Motor neuron (in vitro differentiated cells): ENCODE data around the gene CYP4V2. TPM values are rescaled to one million over a fixed set of nuclear protein-coding genes. Genes with fewer than 3 reads are reported as not detected.
"Not testable (repeated sequence)": the region's sequence is repeated elsewhere in the genome, so short reads cannot be mapped to it uniquely, and the experiment has no call there.

Experiments
- ATAC-seq, 8 experiments: fragments of 200-7000 bp; cut with Tn5 transposase; replicated peaks in 6 of 8; 2 replicates each; pipeline ENCODE4 v1.8.0; 2021; ENCODE audit warnings: mild to moderate bottlenecking in 8 of 8, moderate library complexity in 8 of 8
- H3K27ac ChIP-seq, 2 donors: fragments of 250-450 bp; sonication (Bioruptor Pico); 2 replicates each; pipeline ENCODE4 v1.9.0; 2021; ENCODE audit warnings: antibody characterized with exemption in 2 of 2, mild to moderate bottlenecking in 2 of 2, moderate library complexity in 1 of 2
- H3K4me1 ChIP-seq, 2 donors: fragments of 250-450 bp; sonication (Bioruptor Pico); replicated peaks in 1 of 2; 2 replicates each; pipeline ENCODE4 v1.6.1; 2021; ENCODE audit warnings: antibody characterized with exemption in 2 of 2, mild to moderate bottlenecking in 2 of 2, moderate library complexity in 1 of 2
- H3K4me3 ChIP-seq, 5 donors: fragments of 250-450 bp; sonication (Bioruptor Pico); 2 replicates each; pipeline ENCODE4 v1.9.0; 2021; ENCODE audit warnings: antibody characterized with exemption in 5 of 5, mild to moderate bottlenecking in 5 of 5, moderate library complexity in 4 of 5
- WGBS, 10 experiments: fragments of 450-650 bp; shearing (Covaris generic); methylation state at CpG; one replicate each; pipeline ENCODE4 v1.0.0; 2022; 5-methylcytosine and 5-hydroxymethylcytosine counted together
- in situ Hi-C, 9 experiments: fragments of 400-800 bp; cut with MboI; loops; one replicate each; pipeline ENCODE4 v1.15.0; 2021; ENCODE audit warnings: low sequenced_read_pairs in 9 of 9, low pct_unique_long_range_greater_than_20kb in 2 of 9; ENCODE audit not compliant: unreplicated experiment in 9 of 9
- total RNA-seq, 8 experiments: library from RNA; unstranded; fragments of 300-600 nt; gene quantifications; 2 replicates each; pipeline versions ENCODE4 v1.2.3 to v1.2.4, GENCODE V29; 2022

The CYP4V2 gene
- total RNA-seq, 8 experiments from 2014 or later: 3.1 to 19.0 (median 8.0) TPM

- WGBS, 10 experiments: 31 to 100% (median 66%) methylated on average over 1 to 2 of the region's 3 CpGs; no CpG with 5 or more reads in 6 of the 10 experiments
- in situ Hi-C loops: no loop called here
- Histone ChIP-seq H3K27ac (no peak overlapping the region), H3K4me3 (no peak overlapping the region), H3K4me1 (no peaks in the 10 kb centered on the region)
- no peak for ATAC-seq
Observed at GRCh38 chr4:186226521-186227189, 35.3 kb downstream of the CYP4V2 start.

DNA sequence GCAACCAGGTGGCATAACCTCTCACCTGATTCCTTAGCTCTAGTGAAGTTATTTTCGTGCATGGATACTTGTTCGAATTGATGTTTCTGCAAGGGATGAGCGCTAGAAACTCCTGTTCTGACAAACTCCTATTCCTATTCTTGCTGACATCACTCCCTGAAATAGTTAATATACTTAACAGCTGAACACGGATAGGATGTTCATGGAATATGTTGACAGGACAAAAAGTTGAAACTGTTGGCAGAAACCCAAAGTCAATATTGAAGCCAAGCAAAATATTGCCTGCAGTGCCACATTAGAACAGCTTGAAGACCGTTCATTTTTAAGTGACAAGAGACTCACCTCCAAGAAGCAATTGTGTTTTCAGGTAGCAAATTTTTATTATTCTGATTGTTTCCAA, 35.9 kb downstream of the CYP4V2 start, which contains the start of gene KLKB1:
KLKB1 (plus strand) TSS at position 287 of the 400 bp plus-strand sequence. CDS start 689 bp downstream, outside the sequence.
- WGBS, 10 experiments: 30 to 94% (median 80%) methylated on average over 3 to 5 of the region's 5 CpGs
- no peak within 1 kb of the TSS for H3K27ac ChIP-seq
- H3K4me3 ChIP-seq: no peak within 1 kb of the TSS
- in situ Hi-C loops: no loop called here
- no peaks in the 10 kb centered on the region for H3K4me1 ChIP-seq
- no peak for ATAC-seq

GRCh38 chr4:186227744-186228513, 36.6 kb downstream of the CYP4V2 start:
- H3K27ac ChIP-seq: no peak overlapping the region
- 0 to 80% (median 35%) methylated on average over 1 to 2 of the region's 2 CpGs; no CpG with 5 or more reads in 2 of the 10 experiments for WGBS, 10 experiments
- ATAC-seq: peak in 1 of 8 experiments; percentile 33
- H3K4me1 ChIP-seq: no peaks in the 10 kb centered on the region
- H3K4me3 ChIP-seq: no peak overlapping the region
- in situ Hi-C loops: no loop called here

DNA sequence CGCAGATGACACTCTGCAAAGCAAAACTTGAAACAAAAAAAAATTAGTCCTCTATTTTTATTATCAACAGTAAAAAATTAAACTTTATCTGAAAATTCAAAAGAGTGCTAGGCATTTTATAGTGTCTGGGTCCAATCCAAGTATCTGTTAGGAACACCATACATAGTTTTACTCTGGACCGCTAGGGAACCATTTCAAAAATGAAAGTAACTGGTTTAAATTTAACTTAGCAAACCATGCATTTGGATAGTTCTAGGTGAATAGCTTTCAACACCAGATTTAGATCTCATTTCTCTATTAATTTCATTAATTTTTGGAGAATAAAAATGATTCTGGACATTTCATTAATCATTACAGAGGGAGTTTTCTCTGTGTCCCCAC, 37.1 kb downstream of the CYP4V2 start:
- no peak overlapping the region for H3K4me3 ChIP-seq
- H3K4me1 ChIP-seq: no peaks in the 10 kb centered on the region
- ATAC-seq: peak in 1 of 8 experiments; percentile 20
- H3K27ac ChIP-seq: no peak overlapping the region
- in situ Hi-C loops: no loop called here
- 17 to 100% (median 100%) methylated on average over 1 to 2 of the region's 2 CpGs; no CpG with 5 or more reads in 1 of the 10 experiments for WGBS, 10 experiments

- 0 to 93% (median 44%) methylated on average over 1 to 2 of the region's 2 CpGs; no CpG with 5 or more reads in 4 of the 10 experiments for WGBS, 10 experiments
- in situ Hi-C loops: no loop called here
- H3K4me1 ChIP-seq: no peaks in the 10 kb centered on the region
- ATAC-seq: no peak
- no peak overlapping the region for H3K4me3 ChIP-seq
- no peak overlapping the region for H3K27ac ChIP-seq
Observed at GRCh38 chr4:186234367-186234766, 43.0 kb downstream of the CYP4V2 start.

GRCh38 chr4:186236126-186236525, 44.8 kb downstream of the CYP4V2 start:
- ATAC-seq: no peak
- WGBS, 10 experiments: 41 to 100% (median 79%) methylated on average over 1 to 4 of the region's 4 CpGs; no CpG with 5 or more reads in 1 of the 10 experiments
- Histone ChIP-seq H3K4me3 (no peak overlapping the region), H3K4me1 (no peaks in the 10 kb centered on the region), H3K27ac (no peak overlapping the region)
- in situ Hi-C loops: no loop called here

- in situ Hi-C loops: no loop called here
- H3K4me3 ChIP-seq: no peak overlapping the region
Observed at GRCh38 chr4:186240452-186240847, 49.1 kb downstream of the CYP4V2 start.

DNA sequence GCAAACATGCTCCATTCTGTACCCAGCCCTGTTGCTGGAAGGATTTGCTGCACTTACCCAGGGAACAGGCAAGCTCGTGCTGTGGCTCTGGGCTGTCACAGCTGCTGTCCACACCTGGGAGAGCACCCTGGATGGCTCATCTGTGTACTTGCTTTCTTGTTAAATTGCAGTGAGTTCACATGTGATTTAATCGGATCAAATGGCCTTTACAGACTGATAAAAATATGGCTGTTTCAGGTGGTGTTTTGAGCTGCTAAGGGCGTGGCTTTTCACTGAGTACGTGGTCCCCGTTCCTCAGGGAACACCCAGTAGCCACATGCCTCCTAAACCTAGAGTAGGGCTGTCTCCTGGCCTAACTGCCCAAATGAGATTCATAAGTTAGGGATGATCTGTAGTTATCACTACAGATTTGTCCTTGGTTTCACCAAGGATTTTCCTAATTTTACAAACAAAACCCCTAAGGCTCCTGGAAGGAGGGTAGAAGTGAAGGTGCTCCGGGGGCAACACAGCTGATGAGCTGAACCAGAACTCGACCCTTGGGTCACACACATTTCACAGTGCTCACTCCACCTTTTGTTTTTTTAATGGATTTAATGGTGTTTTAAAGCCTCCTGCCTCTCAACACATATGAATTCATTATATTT, 49.6 kb downstream of the CYP4V2 start:
- no peak for ATAC-seq
- in situ Hi-C loops: no loop called here
- Histone ChIP-seq H3K4me3 (no peak overlapping the region), H3K4me1 (no peaks in the 10 kb centered on the region), H3K27ac (no peak overlapping the region)
- WGBS, 10 experiments: 4 to 92% (median 70%) methylated on average over 2 to 6 of the region's 7 CpGs; no CpG with 5 or more reads in 3 of the 10 experiments

More at GRCh38 chr4:186240452-186240847, 49.1 kb downstream of the CYP4V2 start:
- WGBS, 10 experiments: 44 to 100% (median 70%) methylated on average over 1 to 7 of the region's 7 CpGs; no CpG with 5 or more reads in 2 of the 10 experiments
- H3K4me1 ChIP-seq: no peaks in the 10 kb centered on the region
- H3K27ac ChIP-seq: no peak overlapping the region
- no peak for ATAC-seq

DNA sequence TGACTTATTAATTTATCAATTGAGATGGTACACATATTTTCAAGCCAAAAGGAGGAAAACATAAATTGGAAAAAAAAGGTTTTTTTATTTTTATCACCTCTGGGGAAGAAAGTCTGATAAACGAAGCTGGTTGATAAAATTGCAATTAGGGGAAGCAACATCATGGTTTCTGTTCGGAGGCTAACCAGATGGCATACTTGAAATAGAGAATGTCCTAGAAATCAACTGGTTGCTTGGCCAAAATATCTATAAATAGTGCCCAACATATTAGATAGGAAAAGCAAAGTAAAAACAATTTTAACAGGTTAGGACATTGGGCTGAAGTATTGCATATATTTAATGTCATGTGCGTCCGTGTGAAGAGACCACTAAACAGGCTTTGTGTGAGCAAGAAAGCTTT, 50.2 kb downstream of the CYP4V2 start:
- H3K4me3 ChIP-seq: no peak overlapping the region
- ATAC-seq: no peak
- 6 to 100% (median 75%) methylated on average over 1 to 4 of the region's 4 CpGs for WGBS, 10 experiments
- no peak overlapping the region for H3K27ac ChIP-seq
- in situ Hi-C loops: no loop called here
- no peaks in the 10 kb centered on the region for H3K4me1 ChIP-seq

DNA sequence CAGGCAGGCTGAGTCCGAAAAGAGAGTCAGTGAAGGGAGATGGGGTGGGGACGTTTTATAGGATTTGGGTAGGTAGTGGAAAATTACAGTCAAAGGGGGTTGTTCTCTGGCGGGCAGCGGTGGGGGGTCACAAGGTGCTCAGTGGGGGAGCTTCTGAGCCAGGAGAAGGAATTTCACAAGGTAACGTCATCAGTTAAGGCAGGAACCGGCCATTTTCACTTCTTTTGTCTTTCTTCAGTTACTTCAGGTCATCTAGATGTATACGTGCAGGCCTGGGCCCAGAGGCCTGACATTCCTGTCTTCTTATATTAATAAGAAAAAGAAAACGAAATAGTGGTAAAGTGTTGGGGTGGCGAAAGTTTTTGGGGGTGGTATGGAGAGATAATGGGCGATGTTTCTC, 50.7 kb downstream of the CYP4V2 start:
- H3K27ac ChIP-seq, H3K4me1 ChIP-seq, ATAC-seq, in situ Hi-C loops, H3K4me3 ChIP-seq: not testable (repeated sequence)
- WGBS, 10 experiments: 14 to 93% (median 65%) methylated on average over 1 to 6 of the region's 10 CpGs; no CpG with 5 or more reads in 5 of the 10 experiments

- ATAC-seq: no peak
- Histone ChIP-seq H3K4me1 (no peaks in the 10 kb centered on the region), H3K27ac (no peak overlapping the region), H3K4me3 (no peak overlapping the region)
- 18 to 100% (median 44%) methylated on average over 1 to 2 of the region's 2 CpGs; no CpG with 5 or more reads in 4 of the 10 experiments for WGBS, 10 experiments
- in situ Hi-C loops: no loop called here
Observed at GRCh38 chr4:186243331-186243730, 52.0 kb downstream of the CYP4V2 start.

GRCh38 chr4:186244835-186245234, 53.5 kb downstream of the CYP4V2 start:
- ATAC-seq: no peak
- in situ Hi-C loops: no loop called here
- Histone ChIP-seq H3K4me3 (no peak overlapping the region), H3K27ac (no peak overlapping the region), H3K4me1 (no peaks in the 10 kb centered on the region)
- 60 to 88% (median 80%) methylated on average over 1 to 3 of the region's 5 CpGs; no CpG with 5 or more reads in 4 of the 10 experiments for WGBS, 10 experiments
